RWPE2 (cell line): ENCODE data around the gene ACACB.

Experiments used
- ATAC-seq: fragments of 200-7000 bp; cut with Tn5 transposase; 3 replicates; pipeline ENCODE4 v1.9.1; 2021; ENCODE audit warnings: low read depth
- DNase-seq: peaks from one replicate; pipeline ENCODE4 v3.0.0-alpha.2; 2020; ENCODE audit warnings: low spot score
- H3K27ac ChIP-seq: fragments of 450-650 bp; 2 replicates; pipeline ENCODE4 v1.5.1; 2017; ENCODE audit warnings: mild to moderate bottlenecking; ENCODE audit not compliant: poor library complexity, severe bottlenecking
- H3K27me3 ChIP-seq: fragments of 250-450 bp; sonication (Bioruptor Pico); 2 replicates; pipeline ENCODE4 v1.5.1; 2021; ENCODE audit warnings: mild to moderate bottlenecking, moderate library complexity; ENCODE audit not compliant: insufficient read depth, poor library complexity, severe bottlenecking
- H3K36me3 ChIP-seq: fragments of 250-450 bp; sonication (Bioruptor Pico); 2 replicates; pipeline ENCODE4 v1.5.1; 2020; ENCODE audit warnings: low read depth, mild to moderate bottlenecking, moderate library complexity
- H3K4me1 ChIP-seq: fragments of 250-450 bp; sonication (Bioruptor Pico); 2 replicates; pipeline ENCODE4 v1.5.1; 2021; ENCODE audit warnings: mild to moderate bottlenecking, moderate library complexity; ENCODE audit not compliant: insufficient read depth, poor library complexity, severe bottlenecking
- H3K4me3 ChIP-seq: fragments of 250-450 bp; sonication (Bioruptor Pico); 2 replicates; pipeline ENCODE4 v1.5.1; 2021; ENCODE audit warnings: mild to moderate bottlenecking, moderate library complexity; ENCODE audit not compliant: severe bottlenecking
- H3K9me3 ChIP-seq: fragments of 250-450 bp; sonication (Bioruptor Pico); 2 replicates; pipeline ENCODE4 v1.5.1; 2021; ENCODE audit warnings: mild to moderate bottlenecking, moderate library complexity; ENCODE audit not compliant: severe bottlenecking
- CTCF ChIP-seq: fragments of 450-650 bp; IDR thresholded peaks from one replicate; pipeline ENCODE4 v1.5.1; 2017; ENCODE audit warnings: mild to moderate bottlenecking, moderate library complexity; ENCODE audit not compliant: poor library complexity, severe bottlenecking

The ACACB gene

GRCh38 chr12:109259545-109259895, 143.1 kb downstream of the ACACB start:
- Histone ChIP-seq H3K4me1 (no peaks in the 10 kb centered on the region), H3K9me3 (no peaks in the 10 kb centered on the region), H3K27ac (no peak overlapping the region), H3K27me3 (no peaks in the 10 kb centered on the region), H3K4me3 (no peak overlapping the region), H3K36me3 (no peaks in the 10 kb centered on the region)
- TF ChIP-seq CTCF: no peak
- no peak for ATAC-seq
- DNase-seq: no peak

- Histone ChIP-seq H3K4me1 (no peaks in the 10 kb centered on the region), H3K27me3 (no peaks in the 10 kb centered on the region), H3K27ac (no peak overlapping the region), H3K36me3 (no peaks in the 10 kb centered on the region), H3K4me3 (no peak overlapping the region), H3K9me3 (no peaks in the 10 kb centered on the region)
- ATAC-seq: no peak
- no peak for DNase-seq
- TF ChIP-seq CTCF: no peak
Observed at GRCh38 chr12:109261087-109261486, 144.7 kb downstream of the ACACB start.

DNA sequence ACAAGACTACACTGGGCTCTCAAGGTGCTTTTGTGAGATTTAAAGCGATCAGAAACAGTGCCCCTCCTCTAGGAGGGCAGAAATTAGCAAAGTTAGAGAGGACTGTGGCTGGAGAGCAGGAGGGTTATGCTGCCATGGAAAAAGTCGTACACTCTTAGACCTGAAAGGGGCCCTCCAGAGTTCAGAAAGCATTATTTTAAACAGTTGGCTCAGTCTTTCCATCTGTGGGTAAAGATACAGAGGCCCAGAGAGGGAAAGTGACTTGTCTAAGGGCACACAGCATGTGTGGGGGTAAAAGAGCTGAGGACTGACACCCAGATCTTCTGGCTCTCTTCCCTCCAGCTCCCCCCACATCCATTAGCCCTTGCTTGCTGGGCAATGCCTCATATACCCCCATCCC, 145.6 kb downstream of the ACACB start:
- Histone ChIP-seq H3K27me3 (no peaks in the 10 kb centered on the region), H3K9me3 (no peaks in the 10 kb centered on the region), H3K4me1 (no peaks in the 10 kb centered on the region), H3K27ac (no peak overlapping the region), H3K36me3 (no peaks in the 10 kb centered on the region), H3K4me3 (no peak overlapping the region)
- no peak for DNase-seq
- no peak for TF ChIP-seq CTCF
- no peak for ATAC-seq

DNA sequence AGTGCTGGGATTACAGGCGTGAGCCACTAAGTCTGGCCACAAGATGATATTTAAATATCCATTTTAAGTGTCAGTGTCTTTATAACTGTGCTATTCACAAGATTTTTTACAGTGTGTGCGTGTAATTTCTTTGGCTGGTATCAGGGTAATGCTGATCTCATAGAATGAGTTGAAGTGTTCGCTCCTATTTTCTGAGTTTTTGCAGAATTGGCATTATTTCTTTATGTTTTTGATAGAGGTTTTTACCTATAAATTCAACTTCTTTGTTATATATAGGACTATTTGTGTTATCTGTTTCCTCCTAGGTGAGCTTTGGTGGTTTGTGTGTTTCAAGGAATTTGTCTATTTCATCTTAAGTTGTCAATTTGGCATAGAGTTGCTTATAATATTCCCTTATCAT, 147.1 kb downstream of the ACACB start:
- Histone ChIP-seq H3K27me3 (no peaks in the 10 kb centered on the region), H3K4me3 (no peak overlapping the region), H3K9me3 (no peaks in the 10 kb centered on the region), H3K27ac (no peak overlapping the region), H3K4me1 (no peaks in the 10 kb centered on the region), H3K36me3 (no peaks in the 10 kb centered on the region)
- DNase-seq: no peak
- no peak for TF ChIP-seq CTCF
- ATAC-seq: no peak

DNA sequence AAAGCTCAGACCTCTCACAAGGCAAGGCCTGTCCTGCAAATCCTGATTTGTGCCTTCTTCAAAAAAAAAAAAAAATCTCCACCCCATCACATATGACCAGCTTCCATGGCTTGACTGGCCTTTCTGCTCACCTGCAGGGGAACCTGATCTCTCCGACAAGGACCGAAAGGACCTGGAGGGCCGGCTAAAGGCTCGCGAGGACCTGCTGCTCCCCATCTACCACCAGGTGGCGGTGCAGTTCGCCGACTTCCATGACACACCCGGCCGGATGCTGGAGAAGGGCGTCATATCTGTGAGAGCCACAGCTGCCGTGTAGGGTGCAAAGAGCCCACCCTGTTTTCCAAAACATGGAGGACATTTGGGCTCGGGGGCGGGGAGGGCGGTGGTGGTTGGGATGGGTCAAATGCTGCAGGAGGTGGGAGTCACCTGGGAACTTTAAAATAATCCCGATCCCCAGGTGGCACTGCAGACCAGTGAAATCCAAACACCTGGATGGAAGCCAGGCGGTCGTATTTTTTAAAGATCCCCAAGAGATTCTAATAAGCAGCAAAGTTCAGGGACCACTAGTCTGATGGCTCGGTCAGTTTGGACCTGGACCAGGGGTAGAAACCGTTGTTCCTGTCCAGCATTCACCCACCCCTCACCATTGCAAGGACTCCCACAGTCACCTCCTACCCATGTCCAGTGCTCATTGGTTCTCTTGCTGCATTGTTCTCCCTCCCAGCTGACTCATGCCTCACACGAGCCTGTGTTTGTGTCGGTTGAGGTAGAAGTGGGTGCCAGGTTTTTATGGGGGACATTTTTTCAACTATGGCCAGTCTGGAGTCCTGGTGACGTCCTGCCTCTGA, 147.9 kb downstream of the ACACB start:
- no peaks in the 10 kb centered on the region for H3K4me1 ChIP-seq
- H3K9me3 ChIP-seq: no peaks in the 10 kb centered on the region
- H3K36me3 ChIP-seq: no peaks in the 10 kb centered on the region
- DNase-seq: peak; percentile 74
- H3K27me3 ChIP-seq: no peaks in the 10 kb centered on the region
- ATAC-seq: peak; percentile 79
- H3K27ac ChIP-seq: no peak overlapping the region
- no peak overlapping the region for H3K4me3 ChIP-seq
- peak; percentile 79 for TF ChIP-seq CTCF
